SK-N-SH (cell line): ENCODE measurements around the gene MBIP.

Source experiments
- SIN3A ChIP-seq: IDR thresholded peaks from 2 replicates; pipeline ENCODE4 v1.6.1; 2012; ENCODE audit warnings: low read depth, mild to moderate bottlenecking, low read length, moderate library complexity, borderline replicate concordance
- TF ChIP-seq, protein P1 (sequence below): fragments of 200-600 bp; sonication (generic); IDR thresholded peaks from 2 replicates; pipeline ENCODE4 v1.6.1; 2017; ENCODE audit warnings: antibody characterized with exemption, mild to moderate bottlenecking, moderate library complexity

GRCh38 chr14:36281309-36281708, 39.1 kb downstream of the MBIP start:
- TF ChIP-seq, protein P1, sequence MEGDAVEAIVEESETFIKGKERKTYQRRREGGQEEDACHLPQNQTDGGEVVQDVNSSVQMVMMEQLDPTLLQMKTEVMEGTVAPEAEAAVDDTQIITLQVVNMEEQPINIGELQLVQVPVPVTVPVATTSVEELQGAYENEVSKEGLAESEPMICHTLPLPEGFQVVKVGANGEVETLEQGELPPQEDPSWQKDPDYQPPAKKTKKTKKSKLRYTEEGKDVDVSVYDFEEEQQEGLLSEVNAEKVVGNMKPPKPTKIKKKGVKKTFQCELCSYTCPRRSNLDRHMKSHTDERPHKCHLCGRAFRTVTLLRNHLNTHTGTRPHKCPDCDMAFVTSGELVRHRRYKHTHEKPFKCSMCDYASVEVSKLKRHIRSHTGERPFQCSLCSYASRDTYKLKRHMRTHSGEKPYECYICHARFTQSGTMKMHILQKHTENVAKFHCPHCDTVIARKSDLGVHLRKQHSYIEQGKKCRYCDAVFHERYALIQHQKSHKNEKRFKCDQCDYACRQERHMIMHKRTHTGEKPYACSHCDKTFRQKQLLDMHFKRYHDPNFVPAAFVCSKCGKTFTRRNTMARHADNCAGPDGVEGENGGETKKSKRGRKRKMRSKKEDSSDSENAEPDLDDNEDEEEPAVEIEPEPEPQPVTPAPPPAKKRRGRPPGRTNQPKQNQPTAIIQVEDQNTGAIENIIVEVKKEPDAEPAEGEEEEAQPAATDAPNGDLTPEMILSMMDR = no peak
- TF ChIP-seq SIN3A = no peak
